ENCODE data around the gene MRPS26. TPM values are rescaled to one million over a fixed set of nuclear protein-coding genes. Genes with fewer than 3 reads are reported as not detected.
"Not testable (repeated sequence)": the region's sequence is repeated elsewhere in the genome, so short reads cannot be mapped to it uniquely, and the experiment has no call there.

MRPS26 gene
- total and polyA plus RNA-seq, 11 donors, result 36.5 to 111 (median 52.4) TPM

DNA sequence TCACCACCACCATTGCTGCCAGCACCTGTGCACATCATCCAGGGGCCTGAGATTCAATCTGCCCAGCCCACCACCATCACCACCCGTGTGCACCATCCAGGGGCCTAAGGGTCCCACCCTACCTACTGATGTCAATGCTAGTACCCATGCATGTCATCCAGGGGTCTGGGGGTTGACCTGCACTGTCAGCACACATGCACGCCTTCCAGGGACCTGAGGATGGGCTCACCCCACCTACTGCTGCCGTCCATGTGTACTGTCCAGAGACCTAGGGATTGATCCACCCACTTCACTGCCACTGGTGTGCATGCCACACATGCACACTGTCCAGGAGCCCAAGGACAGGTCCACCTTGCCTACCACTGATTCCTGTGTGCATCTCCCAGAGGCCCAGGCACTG is 13.6 kb downstream of the MRPS26 start:
- ATAC-seq, result peak in 1 of 4 donors; percentile 31
- intact Hi-C loops (cut with DNase I), result loop anchor here in 3 of 10 donors (10.0 kb wide), 3 partner anchors 145 to 265 kb away; partner anchors contain the start of genes DDRGK1 (in 1 of the 3) and ITPA (in 1 of the 3)
- WGBS, 4 donors, result 80 to 92% (median 88%) methylated on average over 2 to 3 of the region's 3 CpGs

DNA sequence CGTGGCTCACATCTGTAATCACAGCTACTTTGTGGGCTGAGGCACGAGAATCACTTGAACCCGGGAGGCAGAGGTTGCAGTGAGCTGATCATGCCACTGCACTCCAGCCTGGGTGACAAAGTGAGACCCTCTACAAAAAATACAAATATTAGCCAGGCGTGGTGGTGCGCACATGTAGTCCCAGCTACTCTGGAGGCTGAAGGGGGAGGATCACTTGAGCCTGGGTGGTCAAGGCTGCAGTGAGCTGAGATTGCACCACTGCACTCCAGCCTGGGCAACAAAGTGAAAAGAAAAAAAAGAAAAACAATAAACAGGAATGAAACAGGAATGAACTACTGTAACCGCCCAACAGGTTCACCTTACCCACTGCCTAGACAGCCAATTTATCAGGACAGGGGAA is 18.3 kb downstream of the MRPS26 start:
- H3K9me3 ChIP-seq; H3K4me3 ChIP-seq; H3K36me3 ChIP-seq; intact Hi-C loops (cut with DNase I); H3K27ac ChIP-seq; H3K27me3 ChIP-seq; ATAC-seq; DNase-seq; H3K4me1 ChIP-seq: not testable (repeated sequence)
- 84 to 96% (median 88%) methylated on average over 6 of the region's 6 CpGs for WGBS, 4 donors

More for the DNA sequence above, 13.6 kb downstream of the MRPS26 start:
- no peaks in the 10 kb centered on the region for H3K36me3 ChIP-seq
- no peak for DNase-seq
- H3K4me1 ChIP-seq, result no peaks in the 10 kb centered on the region
- no peak overlapping the region for H3K27ac ChIP-seq
- no peaks in the 10 kb centered on the region for H3K27me3 ChIP-seq
- TF ChIP-seq POLR2A (IDR thresholded peaks at IDR 0.05), result no peak
- TF ChIP-seq, protein P1, sequence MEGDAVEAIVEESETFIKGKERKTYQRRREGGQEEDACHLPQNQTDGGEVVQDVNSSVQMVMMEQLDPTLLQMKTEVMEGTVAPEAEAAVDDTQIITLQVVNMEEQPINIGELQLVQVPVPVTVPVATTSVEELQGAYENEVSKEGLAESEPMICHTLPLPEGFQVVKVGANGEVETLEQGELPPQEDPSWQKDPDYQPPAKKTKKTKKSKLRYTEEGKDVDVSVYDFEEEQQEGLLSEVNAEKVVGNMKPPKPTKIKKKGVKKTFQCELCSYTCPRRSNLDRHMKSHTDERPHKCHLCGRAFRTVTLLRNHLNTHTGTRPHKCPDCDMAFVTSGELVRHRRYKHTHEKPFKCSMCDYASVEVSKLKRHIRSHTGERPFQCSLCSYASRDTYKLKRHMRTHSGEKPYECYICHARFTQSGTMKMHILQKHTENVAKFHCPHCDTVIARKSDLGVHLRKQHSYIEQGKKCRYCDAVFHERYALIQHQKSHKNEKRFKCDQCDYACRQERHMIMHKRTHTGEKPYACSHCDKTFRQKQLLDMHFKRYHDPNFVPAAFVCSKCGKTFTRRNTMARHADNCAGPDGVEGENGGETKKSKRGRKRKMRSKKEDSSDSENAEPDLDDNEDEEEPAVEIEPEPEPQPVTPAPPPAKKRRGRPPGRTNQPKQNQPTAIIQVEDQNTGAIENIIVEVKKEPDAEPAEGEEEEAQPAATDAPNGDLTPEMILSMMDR (IDR thresholded peaks at IDR 0.05), result no peak
- no peak overlapping the region for H3K4me3 ChIP-seq
- peaks cover 0 to 5% (median 0%) of the 10 kb centered on the region in 12 donors for H3K9me3 ChIP-seq

DNA sequence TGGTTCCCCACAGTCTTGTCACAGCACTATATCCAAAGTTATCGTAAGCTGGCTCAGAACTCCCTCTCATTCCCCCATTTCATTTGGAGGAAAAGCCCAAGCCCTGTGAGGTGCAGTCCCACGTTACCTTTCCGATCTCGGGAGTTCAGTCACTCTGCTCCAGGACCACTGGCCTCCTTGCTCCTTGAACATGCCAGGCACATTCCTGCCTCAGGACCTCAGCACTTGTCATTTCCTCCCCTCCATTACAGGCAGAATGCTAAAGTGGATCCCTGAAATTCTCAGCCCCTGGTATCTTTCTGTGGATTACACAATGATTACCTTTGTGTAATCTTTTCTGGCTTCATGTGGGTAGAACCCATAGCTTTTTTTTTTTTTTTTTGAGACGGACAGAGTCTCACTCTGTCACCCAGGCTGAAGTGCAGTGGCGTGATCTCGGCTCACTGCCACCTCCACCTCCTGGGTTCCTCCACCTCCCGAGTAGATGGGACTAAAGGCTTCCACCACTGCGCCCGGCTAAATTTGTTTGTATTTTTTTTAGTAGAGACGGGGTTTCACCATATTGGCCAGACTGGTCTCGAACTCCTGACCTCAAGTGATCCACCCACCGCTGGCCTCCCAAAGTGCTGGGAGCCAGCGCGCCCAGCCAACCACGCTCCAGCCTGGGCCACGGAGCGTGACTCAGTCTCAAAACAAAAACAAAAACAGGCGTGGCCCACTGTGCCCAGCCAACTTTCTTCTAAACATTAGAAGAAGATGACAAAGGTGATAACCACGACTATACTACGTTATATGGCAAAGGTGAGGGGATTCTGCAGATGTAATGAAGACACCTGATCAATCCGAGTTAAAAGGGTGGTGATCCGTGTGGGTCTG is 21.5 kb downstream of the MRPS26 start:
- ATAC-seq (no peak), DNase-seq (no peak)
- Histone ChIP-seq H3K4me3 (no peak overlapping the region), H3K27me3 (peaks cover 0 to 16% (median 13%) of the 10 kb centered on the region in 9 donors), H3K9me3 (no peaks in the 10 kb centered on the region), H3K36me3 (no peaks in the 10 kb centered on the region), H3K27ac (no peak overlapping the region), H3K4me1 (peaks cover 0 to 10% (median 5%) of the 10 kb centered on the region in 12 donors)
- intact Hi-C loops (cut with DNase I), result loop anchor here in 2 of 10 donors (5.0 kb wide), 1 partner anchor 45 kb away; no protein-coding TSS in a partner anchor
- TF ChIP-seq POLR2A (IDR thresholded peaks at IDR 0.05), result no peak
- TF ChIP-seq, protein P1 (IDR thresholded peaks at IDR 0.05), result no peak
- WGBS, 4 donors, result 85 to 89% (median 88%) methylated on average over 23 of the region's 23 CpGs

DNA sequence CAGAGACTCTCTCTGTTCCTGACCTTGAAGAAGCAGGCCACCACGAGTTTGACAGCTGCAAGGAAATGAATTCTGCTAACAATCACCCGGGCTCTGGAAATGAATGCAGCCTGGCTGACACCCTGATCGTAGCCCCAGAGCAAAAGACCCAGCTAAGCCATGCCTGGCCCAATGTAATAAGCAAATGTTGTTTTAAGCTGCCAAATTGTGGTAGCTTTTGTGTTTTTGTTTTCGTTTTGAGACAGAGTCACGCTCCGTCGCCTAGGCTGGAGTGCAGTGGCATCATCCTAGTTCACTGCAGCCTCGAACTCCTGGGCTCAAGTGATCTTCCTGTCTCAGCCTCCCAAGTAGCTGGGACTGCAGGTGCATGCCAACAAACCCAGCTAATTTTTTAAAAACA is 22.2 kb downstream of the MRPS26 start:
- Histone ChIP-seq H3K27me3 (peaks cover 0 to 23% (median 15%) of the 10 kb centered on the region in 9 donors), H3K4me1 (peaks cover 0 to 13% (median 5%) of the 10 kb centered on the region in 12 donors), H3K36me3 (no peaks in the 10 kb centered on the region), H3K4me3 (no peak overlapping the region), H3K9me3 (no peaks in the 10 kb centered on the region), H3K27ac (no peak overlapping the region)
- ATAC-seq (no peak), DNase-seq (no peak)
- no peak for TF ChIP-seq POLR2A (IDR thresholded peaks at IDR 0.05)
- 70 to 75% (median 71%) methylated on average over 8 of the region's 8 CpGs for WGBS, 4 donors
- intact Hi-C loops (cut with DNase I), result loop anchor here in 2 of 10 donors (5.0 kb wide), 1 partner anchor 44 kb away; no protein-coding TSS in a partner anchor

Data from heart left ventricle (tissue), 16 donors.